Neural progenitor cell (in vitro differentiated cells): ENCODE measurements around the gene OPCML. TPM values are rescaled to one million over a fixed set of nuclear protein-coding genes. Genes with fewer than 3 reads are reported as not detected.

Experiments
- DNase-seq: peaks from one replicate; pipeline ENCODE4 v3.0.0-alpha.2; 2016; ENCODE audit warnings: low spot score
- H2AFZ ChIP-seq: fragments of 200-600 bp; sonication (generic); replicated peaks from 2 replicates; pipeline ENCODE4 v1.6.1; 2016; ENCODE audit warnings: antibody characterized with exemption
- H3F3A ChIP-seq: fragments of 200-600 bp; sonication (generic); 2 replicates; pipeline ENCODE4 v1.6.1; 2016; ENCODE audit warnings: antibody characterized with exemption, low read depth
- H3K27ac ChIP-seq: fragments of 200-600 bp; sonication (generic); 2 replicates; pipeline ENCODE4 v1.5.1; 2016; ENCODE audit warnings: mild to moderate bottlenecking
- H3K27me3 ChIP-seq: fragments of 200-600 bp; sonication (generic); 2 replicates; pipeline ENCODE4 v1.6.1; 2016; ENCODE audit warnings: mild to moderate bottlenecking, moderate library complexity
- H3K36me3 ChIP-seq: fragments of 200-600 bp; sonication (generic); 2 replicates; pipeline ENCODE4 v1.5.1; 2016
- H3K4me1 ChIP-seq: fragments of 200-600 bp; sonication (generic); 2 replicates; pipeline ENCODE4 v1.6.1; 2016; ENCODE audit warnings: mixed run types
- H3K4me2 ChIP-seq: fragments of 200-600 bp; sonication (generic); 2 replicates; pipeline ENCODE4 v1.6.1; 2016
- H3K4me3 ChIP-seq: fragments of 200-600 bp; sonication (generic); 2 replicates; pipeline ENCODE4 v1.5.1; 2016
- H3K79me2 ChIP-seq: fragments of 200-600 bp; sonication (generic); 2 replicates; pipeline ENCODE4 v1.6.1; 2016; ENCODE audit warnings: low read depth
- H3K9ac ChIP-seq: fragments of 200-600 bp; sonication (generic); 2 replicates; pipeline ENCODE4 v1.6.1; 2016
- H3K9me3 ChIP-seq: fragments of 200-600 bp; sonication (generic); 2 replicates; pipeline ENCODE4 v1.5.1; 2016; ENCODE audit warnings: low read depth
- H4K20me1 ChIP-seq: fragments of 200-600 bp; sonication (generic); 2 replicates; pipeline ENCODE4 v1.6.1; 2016; ENCODE audit warnings: low read depth
- H3K27ac Mint-ChIP-seq: 3 replicates; pipeline ENCODE4 v1.8.0; 2021; ENCODE audit warnings: mixed read lengths
- H3K27me3 Mint-ChIP-seq: 2 replicates; pipeline ENCODE4 v1.8.0; 2022; ENCODE audit warnings: low read depth, mild to moderate bottlenecking, inconsistent platforms, moderate library complexity, mixed read lengths; ENCODE audit not compliant: insufficient read depth
- H3K36me3 Mint-ChIP-seq: 3 replicates; pipeline ENCODE4 v1.8.0; 2021; ENCODE audit warnings: mixed read lengths
- H3K4me1 Mint-ChIP-seq: 3 replicates; pipeline ENCODE4 v1.8.0; 2021; ENCODE audit warnings: mixed read lengths
- H3K4me3 Mint-ChIP-seq: 3 replicates; pipeline ENCODE4 v1.8.0; 2021; ENCODE audit warnings: mild to moderate bottlenecking, moderate library complexity, mixed read lengths
- H3K9me3 Mint-ChIP-seq: 3 replicates; pipeline ENCODE4 v1.8.0; 2020; ENCODE audit warnings: mixed read lengths
- CTCF ChIP-seq: fragments of 200-600 bp; sonication (generic); IDR thresholded peaks from 2 replicates; pipeline ENCODE4 v1.5.1; 2017; ENCODE audit warnings: antibody characterized with exemption, mild to moderate bottlenecking
- EZH2 ChIP-seq: fragments of 200-600 bp; sonication (generic); IDR thresholded peaks from 2 replicates; pipeline ENCODE4 v1.6.1; 2017; ENCODE audit warnings: antibody characterized with exemption, mild to moderate bottlenecking, moderate library complexity
- EZH2phosphoT487 ChIP-seq: fragments of 200-600 bp; sonication (generic); IDR thresholded peaks from 2 replicates; pipeline ENCODE4 v1.6.1; 2017; ENCODE audit warnings: antibody characterized with exemption
- total RNA-seq: library from RNA; depleted of rRNA; stranded (reverse); fragments of >200 nt; gene quantifications from 2 replicates; pipeline ENCODE4 v1.2.3, GENCODE V29; 2015; ENCODE audit warnings: low replicate concordance

The OPCML gene
- total RNA-seq, 1 donor from 2014 or later: 0.02 TPM

- Histone ChIP-seq H3F3A (no peaks in the 10 kb centered on the region), H3K4me3 (no peak overlapping the region), H3K9ac (no peak overlapping the region), H4K20me1 (no peaks in the 10 kb centered on the region), H3K4me2 (no peak overlapping the region), H3K9me3 (no peaks in the 10 kb centered on the region), H3K4me1 (no peaks in the 10 kb centered on the region), H3K27ac (no peak overlapping the region), H2AFZ (no peak overlapping the region), H3K79me2 (no peaks in the 10 kb centered on the region), H3K36me3 (no peaks in the 10 kb centered on the region), H3K27me3 (no peaks in the 10 kb centered on the region)
- Mint-ChIP-seq H3K27ac (no peak overlapping the region), H3K27me3 (no peaks in the 10 kb centered on the region), H3K36me3 (no peaks in the 10 kb centered on the region), H3K4me3 (no peak overlapping the region), H3K4me1 (no peaks in the 10 kb centered on the region), H3K9me3 (no peaks in the 10 kb centered on the region)
- no peak for TF ChIP-seq EZH2
- no peak for TF ChIP-seq CTCF
- no peak for TF ChIP-seq EZH2phosphoT487
- DNase-seq: no peak
Measured at GRCh38 chr11:132535830-132536229, 996.5 kb downstream of the OPCML start.

GRCh38 chr11:132531921-132532320 is 1000.4 kb downstream of the OPCML start:
- no peak overlapping the region for H3K9ac ChIP-seq
- no peaks in the 10 kb centered on the region for H4K20me1 ChIP-seq
- H3F3A ChIP-seq: no peaks in the 10 kb centered on the region
- no peak overlapping the region for H3K4me3 Mint-ChIP-seq
- no peak overlapping the region for H3K27ac Mint-ChIP-seq
- H2AFZ ChIP-seq: no peak overlapping the region
- no peaks in the 10 kb centered on the region for H3K36me3 ChIP-seq
- H3K79me2 ChIP-seq: no peaks in the 10 kb centered on the region
- H3K4me1 Mint-ChIP-seq: no peaks in the 10 kb centered on the region
- H3K4me1 ChIP-seq: no peaks in the 10 kb centered on the region
- no peak for DNase-seq
- no peaks in the 10 kb centered on the region for H3K9me3 ChIP-seq
- H3K36me3 Mint-ChIP-seq: no peaks in the 10 kb centered on the region
- no peaks in the 10 kb centered on the region for H3K9me3 Mint-ChIP-seq
- H3K4me2 ChIP-seq: no peak overlapping the region
- H3K27me3 ChIP-seq: no peaks in the 10 kb centered on the region
- no peak overlapping the region for H3K27ac ChIP-seq
- H3K4me3 ChIP-seq: no peak overlapping the region
- H3K27me3 Mint-ChIP-seq: peaks cover 5% of the 10 kb centered on the region
- TF ChIP-seq EZH2 (no peak), CTCF (no peak), EZH2phosphoT487 (no peak)

GRCh38 chr11:132528181-132528580 is 1004.1 kb downstream of the OPCML start:
- H2AFZ ChIP-seq: no peak overlapping the region
- Mint-ChIP-seq H3K4me3 (no peak overlapping the region), H3K36me3 (no peaks in the 10 kb centered on the region), H3K27ac (no peak overlapping the region), H3K4me1 (no peaks in the 10 kb centered on the region), H3K9me3 (no peaks in the 10 kb centered on the region), H3K27me3 (peaks cover 5% of the 10 kb centered on the region)
- DNase-seq: no peak
- no peaks in the 10 kb centered on the region for H3F3A ChIP-seq
- no peaks in the 10 kb centered on the region for H3K9me3 ChIP-seq
- H3K79me2 ChIP-seq: no peaks in the 10 kb centered on the region
- H3K36me3 ChIP-seq: no peaks in the 10 kb centered on the region
- no peak overlapping the region for H3K9ac ChIP-seq
- no peak overlapping the region for H3K4me3 ChIP-seq
- H3K27me3 ChIP-seq: no peaks in the 10 kb centered on the region
- H3K4me1 ChIP-seq: no peaks in the 10 kb centered on the region
- no peak for TF ChIP-seq CTCF
- no peak for TF ChIP-seq EZH2
- TF ChIP-seq EZH2phosphoT487: no peak
- H3K4me2 ChIP-seq: no peak overlapping the region
- H4K20me1 ChIP-seq: no peaks in the 10 kb centered on the region
- no peak overlapping the region for H3K27ac ChIP-seq
